Fibroblast of skin of left quadriceps (primary cell): ENCODE data around the gene HOXA10.

Source experiments
- DNase-seq, 2 experiments: peaks; one replicate each; pipeline ENCODE4 v3.0.0-alpha.2; 2013; ENCODE audit warnings: low read depth in 2 of 2

Gene HOXA10

DNA sequence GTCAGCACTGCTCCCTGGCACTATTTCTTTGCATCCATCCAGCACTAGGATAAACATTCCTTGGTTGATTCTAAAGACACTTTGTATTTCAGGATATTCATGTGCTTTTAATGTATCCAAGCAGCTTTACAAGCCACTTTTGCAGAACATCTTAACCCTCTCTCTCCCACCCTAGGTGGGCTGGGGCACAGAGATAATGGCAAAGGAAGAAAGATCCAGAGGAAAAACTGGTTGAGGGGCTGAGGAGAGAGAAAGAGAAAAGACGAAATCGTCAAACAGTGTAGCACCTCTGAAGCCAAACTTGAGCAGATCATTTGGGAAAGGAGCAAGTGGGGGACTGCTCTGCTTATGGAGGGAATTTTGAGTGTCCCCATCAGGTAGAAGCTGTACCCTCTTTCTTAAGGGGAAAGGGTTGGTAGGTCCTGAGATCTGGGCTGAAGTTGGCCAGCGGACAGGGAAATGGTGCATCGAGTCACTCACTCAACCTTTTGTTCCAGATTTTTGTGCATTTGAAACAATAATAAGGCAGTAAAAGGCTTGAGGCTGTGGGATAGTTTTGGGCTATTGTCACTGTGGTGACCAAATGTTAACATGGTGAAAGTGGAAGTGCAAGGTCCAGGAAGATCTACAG, 30.0 kb upstream of the HOXA10 start:
- no peak for DNase-seq

DNA sequence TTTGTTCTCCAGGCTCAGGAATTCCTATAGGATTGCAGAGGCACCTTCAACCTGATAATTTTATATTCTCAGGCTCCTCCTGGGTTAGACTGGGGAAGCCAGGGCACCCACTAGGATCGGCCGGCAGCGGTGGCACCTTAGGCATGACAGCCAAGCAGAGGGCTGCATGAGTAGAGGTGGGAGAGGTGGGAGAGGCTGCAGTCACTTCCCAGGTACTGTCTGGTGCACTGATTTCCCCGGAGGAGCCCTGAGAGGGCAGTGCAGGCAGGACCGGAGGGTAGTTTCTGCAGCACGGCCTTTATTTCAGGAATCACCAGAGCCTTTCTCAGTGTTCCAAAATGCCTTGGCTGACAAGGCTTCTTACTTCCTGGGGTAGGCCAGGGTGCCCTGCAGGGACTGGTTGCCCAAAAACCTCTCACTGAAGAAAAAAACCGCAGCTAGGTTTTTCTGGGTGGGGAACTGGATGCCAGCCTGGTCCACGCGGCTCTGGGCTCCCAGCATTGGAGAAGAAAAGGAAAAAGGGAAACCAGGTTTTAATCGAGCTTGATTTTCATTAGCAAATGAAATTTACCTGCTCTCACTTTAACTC, 29.3 kb upstream of the HOXA10 start:
- DNase-seq, result no peak

DNA sequence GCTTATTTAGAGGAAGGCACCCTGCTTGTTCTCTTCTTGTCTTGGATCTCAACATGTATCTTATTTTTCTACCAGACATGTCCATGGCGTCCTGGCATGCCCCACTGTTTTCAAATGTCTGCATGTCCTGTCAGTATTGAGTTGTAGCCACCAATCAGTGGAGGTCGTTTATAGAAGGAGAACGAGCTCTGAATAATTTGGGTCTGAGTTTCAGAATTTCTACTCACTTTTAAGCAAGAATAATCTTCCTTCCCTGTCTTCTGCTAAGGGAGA, 28.7 kb upstream of the HOXA10 start:
- DNase-seq, result no peak

DNA sequence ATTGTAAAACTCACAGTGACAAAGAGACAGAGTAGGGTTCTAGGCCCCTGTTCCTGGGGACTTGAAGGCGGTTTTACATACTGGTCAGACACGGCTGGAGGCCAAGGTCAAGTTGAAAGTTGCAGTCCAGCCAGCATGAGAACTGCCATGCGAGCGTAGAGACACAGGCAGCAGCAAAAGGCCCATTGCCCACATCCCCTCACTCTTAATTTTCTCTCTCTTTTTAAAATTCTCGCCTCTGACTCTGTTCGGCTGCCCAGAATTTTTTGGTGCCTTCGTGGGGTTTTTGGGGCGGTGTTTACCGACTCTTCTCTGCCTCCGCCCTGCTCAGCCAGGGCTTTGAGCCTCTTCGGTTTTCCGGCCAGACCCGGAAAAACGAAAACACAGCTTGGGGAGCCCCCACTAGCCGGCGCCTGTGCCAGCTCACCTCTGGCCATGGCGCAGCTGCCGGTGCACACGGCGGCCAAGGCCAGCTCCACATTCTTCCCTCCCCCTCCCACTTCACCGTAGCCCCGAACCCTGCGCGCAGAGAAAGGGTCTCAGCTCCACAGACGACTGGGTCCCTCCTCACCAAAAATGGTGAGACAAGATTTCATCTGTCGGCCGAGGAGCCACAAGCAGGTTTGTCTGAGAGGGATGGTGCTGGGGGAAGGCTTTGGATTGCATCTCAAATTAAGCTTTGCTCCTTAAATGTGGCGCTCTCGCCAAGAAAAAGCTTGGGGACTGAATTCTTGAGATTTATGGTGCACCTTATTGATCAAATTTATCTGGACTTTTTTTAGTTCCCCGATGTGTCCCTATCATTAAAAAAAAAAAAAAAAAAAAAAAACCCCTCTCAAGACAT, 28.1 kb upstream of the HOXA10 start:
- no peak for DNase-seq

DNA sequence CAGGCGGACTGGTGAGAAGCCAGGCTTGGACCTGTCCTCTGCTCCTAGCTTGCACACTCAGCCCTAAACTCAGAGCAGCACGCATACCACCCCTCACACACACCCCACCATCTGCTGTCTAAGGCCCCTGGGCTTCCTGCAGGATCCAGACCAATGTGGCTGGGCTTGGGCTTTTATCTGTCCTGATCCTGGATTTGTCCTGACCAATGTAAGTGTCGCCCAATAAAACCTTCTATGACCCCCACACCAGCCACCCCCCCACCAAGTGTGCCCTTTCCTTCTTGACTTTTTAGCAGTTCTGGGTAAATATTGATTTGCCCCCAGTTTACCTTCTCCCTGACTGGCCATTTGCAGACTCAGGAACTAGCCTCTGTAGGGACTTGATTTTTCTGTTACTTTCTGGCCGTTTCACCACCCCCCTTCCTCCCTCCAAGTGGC, 27.5 kb upstream of the HOXA10 start:
- no peak for DNase-seq

DNA sequence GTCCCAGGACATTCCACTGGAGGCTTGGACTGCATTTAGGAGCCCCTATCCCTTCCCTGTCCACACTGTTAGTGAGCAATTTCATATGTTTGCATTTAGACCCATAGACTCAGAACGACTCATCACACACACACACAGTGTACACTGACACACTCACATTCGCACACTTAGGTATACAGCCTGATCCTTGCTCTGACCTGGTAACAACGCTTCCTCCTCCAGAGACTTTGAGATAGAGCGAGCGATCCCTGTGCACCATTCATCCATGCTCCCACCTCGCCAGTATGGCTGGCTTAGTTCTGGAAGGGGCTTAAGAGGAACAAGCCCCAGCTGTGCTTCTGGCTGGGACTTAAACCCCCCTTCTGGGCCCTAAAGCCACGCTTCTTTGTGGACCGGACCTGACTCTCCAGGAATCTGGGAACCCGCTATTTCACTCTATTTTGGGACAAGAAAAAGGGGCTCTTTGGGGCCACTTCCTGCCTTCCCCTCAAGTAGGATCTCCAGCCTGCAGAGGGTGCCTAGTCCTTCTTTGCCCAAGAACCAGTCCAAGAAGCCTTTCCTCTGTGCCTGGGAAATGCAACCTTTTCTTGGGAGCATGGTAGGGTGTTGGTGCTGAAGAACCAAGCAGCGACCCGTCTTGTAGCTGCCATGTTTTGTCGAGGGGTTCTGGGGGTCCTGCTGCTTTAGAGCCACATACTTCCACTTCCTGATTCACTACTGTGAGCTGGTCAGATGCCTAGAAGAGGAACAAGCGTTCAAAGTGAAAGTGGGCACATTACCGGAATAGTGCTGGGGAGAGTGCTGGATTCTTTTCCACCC, 26.9 kb upstream of the HOXA10 start:
- no peak for DNase-seq

DNA sequence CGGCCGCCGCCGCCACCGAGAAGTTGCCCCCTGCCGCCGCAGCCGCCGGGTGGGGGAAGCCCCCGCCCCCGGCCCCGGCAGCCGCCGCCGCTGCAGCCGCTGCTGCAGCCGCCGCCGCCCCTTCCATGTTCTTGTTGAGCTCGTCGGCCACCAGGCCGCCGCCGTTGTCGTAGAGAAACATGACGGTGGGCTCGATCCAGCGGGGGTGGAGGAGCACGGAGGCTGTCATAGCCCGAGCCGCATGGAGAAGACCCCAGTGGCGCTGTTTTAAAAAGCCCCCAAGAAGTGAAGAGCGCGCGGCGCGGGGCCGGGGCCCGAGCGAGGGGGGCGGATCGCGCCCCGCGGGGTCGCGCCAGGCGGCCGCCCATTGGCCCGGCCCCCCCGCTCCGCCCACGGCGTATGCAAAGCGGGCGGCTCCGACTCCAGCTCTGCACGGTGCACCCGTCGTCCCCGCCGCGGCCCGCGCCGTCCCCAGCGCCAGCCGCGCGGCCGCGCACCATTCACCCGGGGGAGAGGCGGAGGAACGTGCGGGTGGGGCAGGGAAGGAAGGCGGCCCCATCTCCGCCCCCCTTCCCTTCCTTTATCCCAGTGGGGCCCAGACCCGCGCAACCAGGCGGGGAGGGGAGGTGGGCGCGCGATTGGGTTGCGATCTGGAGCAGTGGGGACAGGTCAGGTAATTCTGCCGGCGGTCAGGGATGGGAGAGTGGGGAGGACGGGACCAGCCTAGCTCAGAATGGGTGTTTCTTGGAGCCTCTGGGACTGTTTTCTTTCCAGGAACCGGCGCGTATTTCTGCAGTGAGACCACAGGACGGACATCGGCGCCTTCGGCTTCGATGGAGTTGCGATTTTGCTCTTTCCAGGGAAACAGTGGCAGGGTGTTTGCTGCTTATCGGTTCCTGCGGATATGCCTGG, 26.0 kb upstream of the HOXA10 start, which contains the start of gene HOXA13:
TSS of gene HOXA13 (minus strand) at position 243 of the 912 bp plus-strand sequence. CDS start at position 229, 14 bp downstream.
- DNase-seq, result no peak

DNA sequence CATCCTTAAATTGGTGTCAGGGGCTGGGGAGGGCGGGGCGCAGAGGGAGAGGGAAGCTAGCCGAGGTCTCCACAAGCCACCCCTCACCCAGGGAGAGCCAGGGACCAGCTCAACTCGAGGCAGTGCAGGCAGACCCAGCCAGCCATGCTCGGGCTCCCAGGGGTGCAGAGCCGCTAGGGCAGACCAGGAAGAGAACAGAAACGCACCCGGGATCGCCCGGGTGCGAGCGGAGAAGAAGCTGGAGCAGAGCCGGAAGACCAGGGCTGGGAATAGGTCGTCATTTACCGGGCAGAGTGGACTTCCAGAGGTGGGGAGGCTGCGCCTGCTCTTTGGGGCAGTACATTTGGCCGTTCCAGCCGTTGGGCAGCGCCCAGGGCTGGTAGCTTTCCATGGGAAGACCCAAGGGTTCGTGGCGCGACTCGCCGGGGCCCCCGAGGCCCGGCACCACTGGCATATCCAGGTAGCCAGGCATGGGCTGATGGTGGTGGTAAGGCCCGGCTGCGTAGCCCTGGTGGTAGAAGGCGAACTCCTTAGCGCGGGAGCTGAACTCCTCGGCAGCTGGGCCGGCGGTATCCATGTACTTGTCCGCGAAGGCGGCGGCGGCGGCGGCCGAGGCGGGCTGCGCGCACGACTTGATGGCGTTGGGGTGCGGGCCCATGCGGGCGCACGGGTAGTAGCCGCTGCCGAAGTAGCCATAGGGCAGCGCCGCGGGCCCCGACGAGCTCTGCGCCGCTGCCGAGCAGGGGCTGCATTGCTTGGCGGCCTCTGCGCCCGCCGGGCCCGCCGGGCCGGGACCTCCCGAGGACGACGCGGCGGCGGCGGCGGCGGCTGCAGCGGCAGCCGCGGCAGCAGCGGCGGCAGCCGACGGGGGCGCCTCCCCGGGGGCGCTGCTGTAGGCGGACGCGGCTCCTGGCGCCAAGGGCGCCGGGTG, 25.0 kb upstream of the HOXA10 start:
- no peak for DNase-seq

DNA sequence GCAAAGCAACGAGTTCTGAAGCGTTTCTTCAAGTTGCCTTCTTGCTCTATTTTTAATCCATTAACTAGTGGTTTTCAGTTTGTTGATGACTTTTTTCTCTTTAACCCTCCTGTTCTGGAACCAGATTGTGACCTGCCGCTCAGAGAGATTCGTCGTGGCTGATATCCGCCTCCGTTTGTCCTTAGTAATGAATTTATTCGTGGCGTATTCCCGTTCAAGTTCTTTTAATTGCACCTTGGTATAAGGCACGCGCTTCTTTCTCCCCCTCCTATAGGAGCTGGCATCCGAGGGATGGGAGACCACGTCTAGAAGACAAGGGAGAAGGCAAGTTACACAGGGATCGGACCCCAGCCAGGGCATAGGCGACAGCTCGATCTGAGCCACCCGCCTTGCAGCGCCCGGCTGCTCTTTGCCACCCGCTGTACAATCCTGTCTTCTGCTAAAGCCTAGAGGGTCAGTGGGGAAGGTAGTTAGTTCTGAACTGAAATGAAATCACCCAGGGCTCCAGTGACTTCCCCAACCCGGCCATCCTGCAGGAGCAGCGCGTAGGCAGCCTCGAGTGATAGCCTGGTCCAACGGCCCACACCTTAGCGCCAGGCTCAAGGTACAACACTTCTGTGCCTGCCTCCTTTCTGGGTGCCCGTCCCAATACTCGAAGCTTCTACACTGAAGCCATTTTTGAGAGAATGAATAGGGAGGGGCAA, 24.2 kb upstream of the HOXA10 start:
- no peak for DNase-seq

DNA sequence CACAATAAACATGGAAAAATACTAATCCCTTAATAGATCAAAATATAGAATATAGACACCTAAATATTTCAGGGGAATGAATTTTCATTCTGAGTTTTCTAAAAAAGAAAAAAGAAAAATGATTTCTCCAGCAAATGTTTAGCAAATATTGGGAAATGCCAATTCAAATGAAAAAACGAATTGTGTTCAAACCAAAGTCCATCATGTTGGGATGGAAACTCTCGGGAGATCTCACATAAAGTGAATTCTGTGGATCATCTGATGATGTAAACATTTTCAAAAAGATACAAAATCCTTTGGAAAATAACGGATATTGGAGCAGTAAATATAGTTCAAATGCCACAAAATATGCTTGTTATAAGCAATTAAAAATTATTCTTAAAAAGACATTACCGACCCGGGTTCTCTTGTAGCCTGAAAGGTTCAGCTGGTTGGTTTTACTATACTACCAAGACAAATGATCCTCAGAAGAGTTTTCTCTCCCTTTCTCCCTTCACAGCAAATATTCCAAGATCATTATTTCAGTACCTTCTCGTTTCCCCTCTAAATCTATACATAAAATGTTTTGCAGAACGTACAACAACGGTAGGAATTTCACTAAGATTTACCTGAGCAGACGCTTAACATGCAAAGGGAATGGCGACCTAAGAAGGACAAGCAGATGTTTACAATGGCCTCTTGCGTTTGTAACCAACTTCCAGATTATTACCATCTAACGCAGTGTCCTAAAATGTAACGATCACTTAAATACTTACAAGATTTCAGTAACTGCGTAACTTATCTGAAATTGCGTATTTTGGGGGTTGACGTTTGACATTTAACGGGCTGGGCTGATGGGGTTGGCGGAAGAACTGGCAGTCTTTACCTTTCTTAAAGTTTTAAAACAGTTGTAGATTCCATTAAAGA, 23.3 kb upstream of the HOXA10 start:
- DNase-seq, result no peak

DNA sequence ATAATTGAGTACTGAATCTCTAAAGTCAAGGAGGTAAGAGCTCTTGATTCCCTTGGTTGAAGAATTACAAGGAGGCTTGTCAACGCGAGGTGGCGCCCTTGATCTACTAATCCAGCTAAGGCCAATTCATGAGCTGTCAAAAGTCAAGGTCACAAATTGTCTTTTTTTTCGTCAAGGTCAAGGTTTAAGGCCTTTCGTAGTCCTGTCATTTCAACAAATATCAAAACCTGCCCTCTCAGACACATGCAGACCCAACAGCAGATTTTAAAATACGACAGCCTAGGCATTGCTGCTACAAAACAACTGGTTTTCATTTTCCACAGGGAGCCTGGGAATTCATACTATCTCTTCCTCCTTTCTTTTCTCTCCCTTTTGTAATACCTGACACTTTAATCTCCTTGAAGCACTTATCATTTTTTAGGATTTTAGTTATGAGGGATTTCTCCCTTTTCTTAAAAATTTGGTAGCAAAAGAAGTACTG, 22.2 kb upstream of the HOXA10 start:
- no peak for DNase-seq

DNA sequence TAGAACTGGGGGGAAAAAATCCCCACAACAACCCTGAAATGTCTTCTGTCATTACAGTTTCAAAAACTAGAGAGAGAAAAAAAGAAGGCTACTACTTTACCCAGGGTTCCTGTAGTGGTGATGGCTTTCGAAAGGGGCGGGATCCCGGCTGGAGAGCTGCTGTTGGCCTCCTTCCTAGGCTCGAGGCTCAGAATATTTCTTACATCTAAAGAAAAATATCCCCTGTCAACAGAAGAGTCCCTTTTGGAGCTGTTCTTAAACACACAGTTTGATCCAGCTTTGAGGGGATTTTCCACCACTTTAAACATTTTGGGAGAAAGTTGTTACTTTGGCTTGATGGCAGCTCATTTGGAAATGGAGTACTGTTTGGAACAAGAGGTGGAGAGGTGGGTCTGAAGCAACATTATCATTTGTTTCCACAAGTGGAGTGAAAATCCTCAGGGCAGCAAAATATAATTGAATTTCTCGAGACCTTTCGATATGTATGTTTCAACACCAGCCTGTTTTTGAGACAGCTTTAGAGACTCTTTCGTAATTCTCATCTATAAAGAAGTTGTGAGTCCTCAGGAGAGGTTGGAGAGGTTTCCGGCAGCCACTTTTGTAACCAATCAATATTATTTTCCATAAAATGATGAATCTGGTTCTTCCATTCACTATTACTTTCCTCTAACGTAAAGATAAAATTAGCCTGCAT, 20.7 kb upstream of the HOXA10 start:
- no peak for DNase-seq

DNA sequence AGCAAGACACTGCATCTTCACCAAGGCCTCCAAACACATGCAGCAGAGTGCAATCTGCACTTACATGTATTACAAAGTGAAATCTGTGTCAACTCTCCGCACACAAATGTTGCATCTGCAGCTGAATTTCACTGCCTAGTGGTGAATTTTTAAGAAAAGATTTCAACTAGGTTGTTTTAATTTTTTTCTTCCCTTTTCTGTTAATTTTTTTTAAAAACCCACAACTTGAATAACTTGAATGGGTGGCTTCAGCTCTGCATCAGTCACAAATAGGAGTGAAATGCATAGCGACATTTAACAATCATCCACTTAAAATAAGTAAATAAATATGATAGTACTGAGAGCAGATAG, 19.9 kb upstream of the HOXA10 start:
- DNase-seq, result no peak

DNA sequence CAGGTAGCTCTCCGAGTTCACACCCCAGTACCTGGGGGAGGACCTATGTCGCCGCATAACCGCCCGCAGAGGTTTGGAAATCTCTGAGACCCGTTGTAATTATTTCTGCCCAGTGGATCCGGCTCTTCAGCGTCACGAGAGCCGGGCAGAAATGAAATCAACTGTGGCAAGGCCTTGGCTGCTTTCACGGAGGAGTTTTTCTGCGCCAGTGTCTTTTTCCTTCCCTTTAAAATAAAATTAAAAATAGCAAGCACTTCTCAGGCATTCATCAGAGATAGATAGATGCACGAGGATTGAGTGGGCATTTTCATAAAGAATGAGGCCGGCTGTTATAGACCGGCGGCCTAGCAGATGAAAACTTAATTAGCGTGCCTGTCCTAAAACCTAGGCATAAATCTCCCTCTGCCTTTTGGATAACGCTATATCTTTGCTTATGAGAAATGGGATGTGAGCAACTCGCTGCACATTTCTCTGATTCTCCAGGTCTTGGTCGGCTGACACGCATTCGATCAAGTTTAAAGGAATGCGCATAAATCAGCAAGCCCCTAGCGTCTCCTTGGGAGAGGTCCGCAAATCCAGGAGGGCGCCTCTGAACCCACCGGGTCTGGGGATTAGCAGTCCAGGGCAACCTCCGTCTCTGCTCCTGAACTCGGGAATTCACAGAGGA, 19.3 kb upstream of the HOXA10 start:
- no peak for DNase-seq

DNA sequence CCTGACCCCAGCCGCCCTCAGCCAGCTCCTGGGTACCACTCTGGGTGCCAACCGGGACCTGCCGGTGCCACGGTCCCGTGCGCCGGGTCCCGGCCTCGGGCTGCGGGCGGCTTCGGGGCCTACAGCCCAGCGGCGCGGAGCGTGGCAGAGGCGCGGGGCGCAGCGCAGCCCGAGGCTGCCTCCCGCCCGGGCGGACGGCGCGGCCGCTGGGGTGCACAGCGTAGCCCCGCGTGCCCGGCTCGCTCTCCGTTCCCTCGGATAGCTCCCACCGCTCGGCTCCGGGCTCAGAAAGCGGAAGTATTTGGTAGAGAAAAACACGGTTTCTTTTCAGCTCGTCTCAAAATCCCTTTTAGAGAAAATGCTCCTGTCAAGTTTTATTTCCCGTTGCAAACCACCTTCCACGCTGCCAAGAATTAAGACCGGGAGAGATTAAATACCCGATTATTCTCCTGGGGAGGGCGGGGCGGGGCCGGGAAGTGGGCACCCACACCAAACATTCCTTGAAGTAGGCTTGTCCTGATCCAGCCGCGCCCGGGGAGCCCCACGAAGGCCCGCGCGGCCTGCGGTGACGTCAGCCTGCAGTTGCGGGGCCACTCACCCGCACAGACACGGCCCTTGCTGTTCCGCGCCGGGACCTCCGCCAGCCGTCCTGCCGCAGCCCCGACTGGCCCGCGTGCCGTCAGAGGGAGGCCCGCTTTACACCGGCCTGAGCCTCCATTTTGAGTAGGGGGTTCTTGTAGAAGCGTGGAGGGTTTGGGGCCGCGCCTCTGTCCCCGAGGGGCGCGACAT, 18.6 kb upstream of the HOXA10 start:
- no peak for DNase-seq

DNA sequence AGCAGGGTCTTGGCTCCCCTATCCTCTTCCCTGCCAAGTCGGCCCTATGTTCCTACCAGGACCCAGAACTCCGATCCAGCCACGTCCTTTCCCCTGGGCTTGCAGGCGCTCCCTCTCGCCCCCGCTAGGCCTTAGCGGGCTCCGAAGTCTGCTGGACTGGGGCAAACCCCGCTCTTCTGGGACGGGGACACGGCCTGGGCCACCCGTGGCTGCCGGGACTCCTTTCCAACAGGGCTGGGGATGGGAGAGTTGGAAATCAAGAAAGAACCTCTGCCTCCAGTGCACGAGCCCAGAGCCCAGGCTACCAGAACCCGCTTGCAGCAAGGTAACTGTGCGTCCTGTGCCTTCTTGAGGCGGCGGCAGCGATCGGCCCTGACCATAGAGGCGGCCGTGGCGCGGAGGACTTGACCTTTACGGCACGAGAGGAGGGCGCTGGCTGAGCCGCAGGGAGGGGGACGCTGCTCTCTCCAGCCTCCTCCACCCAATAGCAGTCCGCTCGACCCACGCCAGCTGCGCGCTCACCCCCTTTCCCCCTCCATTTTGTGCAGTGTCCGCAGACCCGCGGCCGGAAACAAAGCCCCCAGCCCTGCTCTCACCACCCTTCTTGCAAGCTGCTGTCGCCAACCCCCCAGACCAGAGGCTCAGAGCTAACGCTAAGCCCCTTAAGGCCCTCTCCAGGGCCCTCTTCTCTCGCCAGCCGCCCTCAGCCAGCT, 17.9 kb upstream of the HOXA10 start:
- DNase-seq, result no peak
